Measurements from ENCODE around the gene ANLN.

GRCh38 chr7:36459236-36459960 lies 69.7 kb downstream of the ANLN start:
- TF ChIP-seq CTCF (IDR thresholded peaks at IDR 0.05; ENCODE audit: poor library complexity, severe bottlenecking), result no peak
- TF ChIP-seq EZH2 (IDR thresholded peaks at IDR 0.05; ENCODE audit: borderline replicate concordance, insufficient read depth, low read length, poor library complexity, severe bottlenecking), result no peak

Data from neural cell (in vitro differentiated cells).